Heart left ventricle (tissue), 13 donors: ENCODE results near the gene CDC23.

Source experiments
- CTCF ChIP-seq, 12 donors: fragments of 200-600 bp; sonication (generic) in 4 of 12; IDR thresholded peaks; one replicate each; pipeline versions ENCODE4 v1.5.0 to v1.8.0; 2018 to 2022; ENCODE audit warnings: antibody characterized with exemption in 12 of 12, mild to moderate bottlenecking in 5 of 12
- POLR2A ChIP-seq, 2 donors: fragments of 450-650 bp; IDR thresholded peaks; one replicate each; pipeline ENCODE4 v1.6.1; 2017; ENCODE audit warnings: antibody characterized with exemption in 2 of 2, mild to moderate bottlenecking in 2 of 2, moderate library complexity in 2 of 2
- donor health status: ischemic (EF 13 %, LVEDD 7.1; RV severe dilation, severe dysfunction).
- donor health status: DM: no; HTN: yes; CAD: no.
- donor health status: DM: no; HTN: no; CAD: no.
- donor health status: ischemic (EF 25% LVEDD 6.9; RV normal size, moderate dysfunction).
- donor health status: ischemic (EF 25% LVEDD 5.7; RV mildly dilated, moderate dysfunction).
- donor health status: ischemic (EF 35%, LVEDD 5.7; RV mildly dilated, moderate dysfunction).
- donor health status: nonischemic (EF 11% LVEDD 7.7; RV severe dilation, severe dysfunction).
- donor health status: DM: yes; HTN: yes; CAD: no.
- donor health status: PGD.
- donor health status: ischemic (EF 29% LVEDD 5.4; RV normal size, mild dysfunction).
- donor health status: nonischemic (EF 23%, LVEDD 6.1; RV moderate dilation, normal function).

GRCh38 chr5:138139781-138140090, 73.4 kb downstream of the CDC23 start:
- TF ChIP-seq CTCF (IDR thresholded peaks at IDR 0.05) (no peak), POLR2A (IDR thresholded peaks at IDR 0.05) (no peak)
